ENCODE measurements around the gene KRTAP23-1.

Gene KRTAP23-1, protein sequence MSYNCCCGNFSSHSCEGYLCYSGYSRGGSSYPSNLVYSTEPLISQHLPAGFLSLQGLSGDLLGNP

DNA sequence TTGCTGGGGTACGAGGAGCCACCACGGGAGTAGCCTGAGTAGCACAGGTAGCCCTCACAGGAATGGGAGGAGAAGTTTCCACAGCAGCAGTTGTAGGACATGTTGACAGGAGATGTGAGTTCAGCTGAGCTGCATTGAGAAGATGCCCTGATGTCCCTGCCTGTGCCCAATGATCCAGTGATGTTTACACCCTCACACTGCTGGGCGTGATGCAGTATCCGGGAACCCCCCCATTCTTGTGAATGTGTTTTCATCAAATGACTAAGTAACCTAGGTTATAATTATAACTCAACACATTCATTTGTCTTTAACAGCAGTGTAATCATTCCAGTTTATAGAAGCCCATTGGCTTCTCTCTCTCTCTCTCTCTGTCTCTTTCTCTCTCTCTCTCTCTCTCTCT is at the start of gene KRTAP23-1:
Gene KRTAP23-1 (minus strand): TSS at position 101 of the 400 bp plus-strand sequence. CDS start 0 bp downstream, at position 101.
- DNase-seq (ENCODE audit: insufficient read length, low spot score) (no peak), FAIRE-seq (no peak)

DNA sequence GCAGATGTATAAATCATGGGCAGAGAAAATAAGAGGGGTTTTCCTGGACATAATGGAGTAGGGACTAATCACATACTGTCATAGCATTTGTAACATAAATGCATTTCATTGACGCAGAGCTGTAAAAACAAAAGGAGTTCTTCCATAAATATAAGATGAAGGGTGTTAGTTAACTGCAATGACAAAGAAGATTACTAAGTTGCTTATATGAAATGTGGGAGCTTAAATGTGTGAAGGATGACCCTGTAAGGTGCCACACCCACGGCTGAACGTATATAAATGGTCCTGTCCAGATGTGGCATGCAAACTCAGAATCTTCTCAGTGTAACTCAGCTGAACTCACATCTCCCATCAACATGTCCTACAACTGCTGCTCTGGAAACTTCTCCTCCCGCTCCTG is 47.3 kb upstream of the KRTAP23-1 start, which contains the start of gene KRTAP13-1:
Gene KRTAP13-1 (plus strand): TSS at position 301 of the 400 bp plus-strand sequence. CDS start 56 bp downstream, at position 357.
- DNase-seq (ENCODE audit: insufficient read length, low spot score), result no peak
- FAIRE-seq, result no peak

DNA sequence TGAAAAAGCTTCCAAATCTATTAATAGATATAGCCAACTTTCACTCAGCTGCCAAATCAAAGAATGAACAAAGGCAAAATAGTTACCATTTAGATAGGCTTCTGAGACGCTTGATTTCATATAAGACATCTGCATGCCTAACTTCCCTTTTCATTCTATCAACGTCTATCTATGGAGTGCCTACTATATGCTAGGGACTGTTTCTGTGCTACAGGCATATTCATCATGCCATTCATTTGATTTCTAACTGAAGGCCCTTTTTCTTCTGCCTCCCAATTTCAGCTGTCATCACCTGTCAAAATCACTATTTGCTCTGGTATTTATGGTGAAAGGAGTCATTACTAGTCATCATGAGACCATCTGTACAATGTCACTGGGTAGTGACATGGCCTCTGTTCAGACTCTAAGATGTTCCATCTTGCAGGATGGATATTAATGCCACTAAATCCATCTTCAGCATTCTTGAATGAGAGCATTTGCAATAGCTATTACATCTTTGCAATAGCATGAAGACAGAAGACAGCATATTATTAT is 43.2 kb upstream of the KRTAP23-1 start:
- FAIRE-seq (no peak), DNase-seq (ENCODE audit: insufficient read length, low spot score) (no peak)

DNA sequence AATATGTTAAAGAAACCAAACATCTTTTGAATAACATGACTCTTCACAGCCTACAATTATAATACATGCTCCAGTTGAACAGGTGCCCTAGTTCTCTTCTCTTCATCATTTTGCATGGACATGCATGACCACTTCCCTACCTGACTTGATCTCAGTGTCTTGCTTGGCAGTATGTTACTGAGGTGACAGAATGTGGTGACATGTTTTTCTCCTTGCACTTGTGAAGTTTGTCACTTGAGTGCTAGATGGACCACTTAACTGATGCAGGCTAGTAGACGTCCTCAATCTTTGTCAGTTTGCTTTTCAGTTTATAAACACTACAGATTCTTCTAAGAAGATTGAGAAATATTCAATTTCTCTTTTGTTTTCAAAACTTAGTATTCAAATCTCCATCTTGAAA is 33.8 kb upstream of the KRTAP23-1 start:
- DNase-seq (ENCODE audit: insufficient read length, low spot score), result no peak
- no peak for FAIRE-seq

DNA sequence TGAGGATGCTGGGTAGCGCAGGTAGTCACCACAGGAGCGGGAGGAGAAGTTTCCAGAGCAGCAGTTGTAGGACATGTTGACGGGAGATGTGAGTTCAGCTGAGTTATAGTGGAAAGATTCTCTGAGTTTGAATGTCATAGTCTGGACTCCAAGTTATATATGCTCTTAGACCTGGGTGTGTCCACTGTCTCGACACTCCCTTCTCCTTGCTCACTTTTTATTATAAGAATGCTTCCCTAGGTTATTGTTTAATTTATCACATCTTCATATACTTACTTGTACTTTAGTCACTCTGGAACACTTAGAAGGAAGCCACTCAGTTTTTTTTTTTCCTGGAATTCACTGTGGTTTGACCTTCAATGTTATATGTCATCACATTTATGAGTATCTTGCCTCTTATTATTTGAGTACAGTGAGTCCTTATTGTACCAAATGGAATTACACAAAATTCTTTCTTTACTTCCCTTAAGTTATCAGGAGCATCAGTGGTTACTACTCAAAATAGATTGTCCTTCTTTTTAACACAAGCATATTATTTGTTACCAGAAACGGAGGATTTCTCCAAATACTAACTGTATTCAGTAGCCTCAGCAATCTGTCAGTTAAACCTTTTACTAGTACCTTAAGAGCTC is 23.8 kb upstream of the KRTAP23-1 start, which contains the start of gene KRTAP13-2:
Gene KRTAP13-2 (minus strand): TSS at position 133 of the 632 bp plus-strand sequence. CDS start 58 bp downstream, at position 75.
- DNase-seq (ENCODE audit: insufficient read length, low spot score), result no peak
- FAIRE-seq, result no peak

DNA sequence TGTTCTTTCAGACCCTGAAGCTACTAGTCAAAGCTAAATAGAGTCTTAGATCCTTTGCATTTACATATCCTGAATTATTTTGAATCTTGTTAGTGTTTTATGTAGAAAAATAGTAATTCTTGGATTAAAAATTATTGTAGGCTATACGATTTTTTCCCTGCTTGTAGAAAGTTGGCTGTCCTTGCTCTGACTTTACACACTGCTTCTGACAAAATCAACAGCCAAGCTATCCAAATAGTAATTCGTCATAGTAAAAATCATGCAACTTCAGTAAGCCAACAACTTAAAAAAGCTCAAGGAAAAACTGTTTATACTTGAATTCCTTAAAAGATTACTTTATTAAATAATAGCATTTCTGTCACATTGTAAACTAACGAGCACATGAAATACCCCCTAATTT is 7.5 kb upstream of the KRTAP23-1 start:
- FAIRE-seq (no peak), DNase-seq (ENCODE audit: insufficient read length, low spot score) (no peak)

DNA sequence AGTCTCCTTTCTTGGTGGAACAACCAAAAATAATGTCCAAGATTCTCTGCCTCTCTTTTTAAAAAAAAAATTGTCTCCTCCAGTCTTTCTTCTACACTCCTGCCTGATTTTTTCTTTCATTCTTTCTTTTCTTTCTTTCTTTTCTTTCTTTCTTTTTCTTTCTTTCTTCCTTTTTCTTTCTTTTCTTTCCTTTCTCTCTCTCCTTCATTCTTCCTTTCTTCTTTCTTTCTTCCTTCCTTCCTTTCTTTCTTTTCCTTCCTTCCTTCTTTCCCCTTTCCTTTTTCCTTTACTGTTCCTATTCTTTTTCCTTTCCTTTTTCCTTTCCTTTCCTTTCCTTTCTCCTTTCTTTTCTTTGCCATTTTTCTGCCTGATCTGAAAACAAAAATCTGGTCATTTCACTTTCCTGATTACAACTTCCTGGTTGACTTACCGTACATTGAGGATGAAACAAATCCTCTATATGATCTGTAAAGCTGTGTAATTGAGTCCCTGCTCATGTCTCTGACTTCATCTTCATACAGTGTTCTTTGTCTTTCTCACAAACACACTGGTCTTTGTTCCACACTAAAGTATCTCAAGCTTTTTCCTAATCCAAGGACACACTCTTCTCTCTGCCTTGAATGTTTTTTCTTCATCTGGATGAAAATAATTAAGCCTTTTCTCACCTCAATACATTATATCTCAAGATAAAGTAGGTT is 6.1 kb upstream of the KRTAP23-1 start:
- DNase-seq (ENCODE audit: insufficient read length, low spot score) (no peak), FAIRE-seq (no peak)

DNA sequence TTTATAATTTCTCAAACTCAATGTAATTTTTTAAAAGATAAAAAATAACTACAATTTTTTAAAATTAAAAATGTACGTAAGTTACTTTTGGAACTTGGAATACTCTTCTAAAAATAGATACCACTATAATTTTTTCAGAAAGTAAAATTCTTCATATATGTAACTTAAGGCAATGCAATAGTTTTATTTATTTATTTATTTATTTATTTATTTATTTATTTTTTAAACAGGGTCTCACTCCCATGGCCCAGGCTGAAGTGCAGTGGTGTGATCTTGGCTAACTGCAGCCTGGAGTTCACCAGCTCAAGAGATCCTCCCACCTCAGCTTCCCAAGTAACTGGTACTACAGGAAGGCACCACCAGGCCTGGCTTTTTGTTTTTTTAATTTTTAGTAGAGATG is 3.1 kb upstream of the KRTAP23-1 start:
- DNase-seq (ENCODE audit: insufficient read length, low spot score), result no peak
- no peak for FAIRE-seq

DNA sequence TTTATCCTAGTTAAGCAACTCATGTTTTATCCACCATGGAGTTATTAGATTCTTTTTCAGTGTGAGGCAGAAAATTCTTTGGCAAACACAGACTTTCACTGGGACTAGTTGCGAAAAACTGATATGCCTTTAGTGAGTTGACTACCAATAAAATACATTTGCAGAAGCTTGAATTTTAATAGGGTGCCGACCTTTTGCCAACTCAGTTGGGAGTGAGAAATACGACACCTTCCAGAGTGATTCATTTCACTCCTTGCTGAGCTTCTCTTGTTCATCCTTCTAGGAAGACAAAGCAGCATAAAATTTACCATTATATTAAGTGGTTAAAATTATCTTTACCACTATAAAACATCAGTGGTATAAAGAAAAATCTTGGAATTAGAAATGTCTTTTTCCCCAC is 1.2 kb upstream of the KRTAP23-1 start:
- no peak for DNase-seq (ENCODE audit: insufficient read length, low spot score)
- no peak for FAIRE-seq

DNA sequence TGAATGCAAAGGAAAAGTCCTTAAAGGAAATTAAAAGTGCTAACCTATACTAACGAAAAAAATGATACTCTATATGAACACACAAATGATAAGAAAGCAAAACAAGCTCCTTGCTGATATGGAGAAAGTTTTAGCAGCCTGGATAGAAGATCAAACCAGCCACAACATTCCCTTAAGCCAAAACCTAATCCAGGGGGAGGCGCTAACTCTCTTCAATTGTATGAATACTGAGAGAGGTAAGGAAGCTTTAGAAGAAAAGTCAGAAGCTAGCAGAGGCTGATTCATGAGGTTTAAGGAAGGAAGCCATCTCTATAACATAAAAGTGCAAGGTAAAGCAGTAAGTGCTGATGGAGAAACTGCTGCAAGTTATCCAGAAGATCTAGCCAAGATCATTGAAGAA is 3.4 kb downstream of the KRTAP23-1 start:
- no peak for FAIRE-seq
- no peak for DNase-seq (ENCODE audit: insufficient read length, low spot score)

DNA sequence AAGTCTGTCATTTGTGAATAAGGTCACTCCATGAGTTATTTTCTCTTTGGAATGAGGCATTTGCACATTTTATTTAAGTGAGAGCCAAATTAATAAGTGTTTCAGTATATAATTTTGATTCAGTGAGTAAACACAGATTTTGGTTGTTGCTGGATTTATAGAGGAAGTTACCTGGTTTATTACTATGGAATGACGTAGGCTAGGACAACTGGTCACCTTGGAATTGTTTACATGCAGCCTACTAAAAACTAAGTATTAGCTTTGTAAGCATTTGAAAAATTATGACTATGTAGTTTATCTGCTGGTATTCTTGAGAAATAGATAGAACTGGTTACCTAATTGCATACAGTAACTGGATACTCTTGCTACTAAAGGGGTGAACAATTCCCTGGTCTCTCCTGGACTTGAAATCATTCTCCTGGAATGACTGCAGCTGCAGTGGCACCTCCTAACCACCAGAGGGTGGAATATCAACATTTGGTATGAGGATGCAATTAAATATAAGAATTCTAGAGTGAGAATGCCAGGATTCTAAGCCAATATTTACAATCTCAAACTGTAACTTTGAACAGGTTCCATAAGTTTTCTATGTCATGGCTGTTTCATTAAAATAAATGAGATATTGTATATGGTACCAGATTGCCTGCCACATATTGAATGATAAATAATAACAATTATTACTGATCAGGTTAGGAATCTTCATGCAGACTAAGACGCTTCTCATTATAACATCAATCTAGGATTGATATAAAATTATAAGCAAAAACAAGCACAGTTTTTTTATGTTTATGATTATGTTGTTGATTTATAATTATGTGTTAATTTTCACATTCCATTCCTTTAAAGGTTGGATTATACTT is 7.5 kb downstream of the KRTAP23-1 start:
- DNase-seq (ENCODE audit: insufficient read length, low spot score), result no peak
- no peak for FAIRE-seq

DNA sequence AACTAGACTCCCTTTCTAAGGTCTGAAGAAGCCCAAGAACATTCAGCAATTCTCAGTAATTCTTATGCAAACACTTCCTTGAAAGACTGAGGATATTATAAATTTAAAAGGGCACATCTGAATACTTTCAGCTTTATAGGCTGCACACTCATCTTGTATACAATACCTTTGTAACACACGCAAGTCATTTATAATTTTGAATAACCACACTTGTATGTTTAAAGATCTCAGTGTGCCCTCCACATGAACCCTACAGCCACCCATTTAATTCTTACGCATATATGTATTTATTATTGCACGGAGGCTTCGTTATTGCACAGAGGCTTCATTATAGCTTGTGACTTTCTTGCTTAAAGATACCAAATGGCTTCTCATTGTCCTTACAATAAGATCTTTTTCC is 9.7 kb downstream of the KRTAP23-1 start:
- DNase-seq (ENCODE audit: insufficient read length, low spot score) (no peak), FAIRE-seq (no peak)

DNA sequence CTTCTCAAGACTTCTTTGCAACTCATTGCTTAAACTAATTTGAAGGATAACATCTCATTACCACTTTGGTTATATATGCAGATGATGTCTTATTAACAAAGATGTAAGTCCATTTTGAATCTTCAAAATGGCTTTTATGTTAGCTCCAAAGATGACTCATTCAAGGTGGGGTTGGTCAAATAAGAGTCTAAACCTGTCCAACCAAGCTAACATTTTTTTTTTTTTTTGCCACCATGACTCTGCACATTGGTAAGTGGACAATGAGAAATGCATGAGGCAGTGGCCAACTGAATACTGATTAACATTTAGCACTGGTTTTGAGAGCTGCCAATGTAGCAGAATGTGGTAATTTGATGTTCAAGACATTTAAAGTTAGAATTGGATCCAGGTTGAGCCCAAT is 10.6 kb downstream of the KRTAP23-1 start:
- DNase-seq (ENCODE audit: insufficient read length, low spot score) (no peak), FAIRE-seq (no peak)

DNA sequence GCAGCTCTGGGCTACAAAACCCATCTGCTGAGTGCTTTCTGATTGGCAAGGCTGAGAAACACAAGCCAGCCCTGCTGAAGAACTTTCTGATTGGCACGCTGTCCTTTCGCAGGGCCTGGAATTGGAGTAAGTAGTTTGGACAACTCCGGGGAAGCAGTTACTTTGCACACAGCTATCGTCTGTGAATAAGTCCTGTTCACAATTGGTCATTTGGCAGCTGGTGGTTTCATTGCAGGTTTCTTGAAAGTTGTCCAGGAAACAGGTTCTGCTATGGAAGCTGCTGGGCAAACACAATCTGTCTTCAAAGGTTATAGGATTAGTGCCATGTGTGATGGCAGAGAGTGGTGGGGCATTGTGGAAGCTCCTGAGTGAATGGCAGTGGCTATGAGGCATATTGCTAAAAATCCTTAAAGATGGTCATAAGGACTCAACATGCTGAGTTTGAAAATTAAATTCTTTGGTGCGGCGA is 11.1 kb downstream of the KRTAP23-1 start, which contains the start of gene KRTAP27-1:
Gene KRTAP27-1 (minus strand): TSS at position 419 of the 469 bp plus-strand sequence. CDS start 26 bp downstream, at position 393.
- no peak for FAIRE-seq
- DNase-seq (ENCODE audit: insufficient read length, low spot score), result no peak

DNA sequence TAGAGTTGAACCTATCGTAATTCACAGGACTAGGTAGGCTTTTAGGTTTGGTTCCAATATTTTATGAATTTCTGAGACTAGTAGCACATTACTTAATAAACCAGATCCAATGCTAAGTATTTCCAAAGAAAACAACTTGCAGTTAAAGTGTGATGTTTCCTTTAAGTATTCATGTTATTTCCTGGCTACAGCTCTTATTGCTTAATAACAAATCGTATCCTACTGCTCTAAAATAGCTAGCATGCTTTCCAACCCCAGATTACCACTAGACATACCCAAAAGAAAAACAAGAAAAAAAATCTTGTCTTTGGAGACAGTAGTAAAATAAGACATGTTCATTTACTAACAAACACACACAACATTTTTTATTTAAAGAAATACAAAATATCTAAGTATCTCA is 11.8 kb downstream of the KRTAP23-1 start:
- DNase-seq (ENCODE audit: insufficient read length, low spot score), result no peak

DNA sequence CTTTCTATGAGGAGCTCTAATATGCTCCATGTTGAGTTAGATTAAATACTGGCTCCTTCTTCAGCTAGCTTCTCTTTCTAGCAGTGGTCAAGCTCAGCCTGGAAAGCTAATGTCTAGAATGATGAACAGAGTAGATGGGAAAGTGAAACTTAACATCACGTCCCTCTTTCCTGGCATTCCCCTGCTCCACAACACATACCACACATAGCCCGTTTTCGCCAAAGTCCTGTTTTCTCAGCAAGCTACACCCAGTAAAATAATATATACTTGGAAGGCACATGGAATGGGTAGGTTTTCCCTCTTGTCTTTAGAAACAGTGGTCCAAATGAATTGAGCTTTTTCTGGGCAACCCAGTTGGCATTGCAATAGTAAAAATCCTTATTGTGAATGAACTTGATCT is 14.7 kb downstream of the KRTAP23-1 start:
- DNase-seq (ENCODE audit: insufficient read length, low spot score) (no peak), FAIRE-seq (no peak)

More for the DNA sequence above, 11.8 kb downstream of the KRTAP23-1 start:
- no peak for FAIRE-seq

DNA sequence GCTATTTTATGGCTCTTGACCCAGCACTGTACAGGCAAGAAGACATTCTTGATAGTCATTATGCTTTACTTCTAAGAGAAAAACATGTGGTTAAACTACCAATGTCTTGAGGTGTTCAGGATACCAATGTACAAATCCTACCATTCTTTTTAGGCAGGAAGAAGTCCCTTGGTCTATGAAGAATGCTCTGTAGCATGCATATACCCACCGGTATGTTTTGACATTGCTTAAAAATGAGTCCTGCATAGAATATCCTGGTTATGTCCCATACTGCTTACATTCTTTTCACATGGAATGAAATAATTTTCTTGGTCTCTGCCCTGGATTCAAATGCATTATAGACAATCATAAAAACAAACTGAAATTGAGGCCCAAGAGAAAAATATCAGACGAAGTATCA is 15.7 kb downstream of the KRTAP23-1 start:
- DNase-seq (ENCODE audit: insufficient read length, low spot score), result no peak
- FAIRE-seq, result no peak

DNA sequence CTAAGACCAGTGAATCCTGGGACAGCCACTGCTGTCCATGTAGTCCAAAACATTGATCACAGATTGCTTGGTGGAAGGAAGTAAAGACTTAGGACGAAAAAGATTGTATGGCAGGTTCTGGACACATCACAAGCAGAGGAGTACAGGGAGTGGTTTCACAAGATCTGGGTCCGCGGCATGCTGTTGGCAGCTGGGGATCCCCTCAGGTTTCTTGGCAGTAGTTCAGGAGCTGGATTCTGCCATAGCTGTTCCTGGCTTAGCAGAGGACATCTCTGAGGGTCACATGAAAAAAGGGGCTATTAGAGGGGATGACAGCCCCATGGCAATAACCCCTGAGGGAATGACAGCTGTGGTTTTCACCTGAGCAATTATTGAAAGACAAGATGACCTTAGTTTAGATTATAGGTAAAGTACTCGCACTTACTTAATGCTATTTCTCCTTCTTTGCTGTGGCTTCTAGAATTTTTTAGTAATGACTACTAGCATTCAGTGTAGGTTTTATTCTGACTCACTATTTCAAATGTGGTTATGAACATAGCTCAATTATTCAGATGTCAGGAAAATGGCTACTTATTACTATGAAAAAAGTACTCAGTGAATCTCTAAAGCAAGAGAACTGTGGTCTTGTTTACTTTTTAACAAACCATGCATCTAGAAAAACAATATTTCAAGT is 19.1 kb downstream of the KRTAP23-1 start:
- FAIRE-seq (no peak), DNase-seq (ENCODE audit: insufficient read length, low spot score) (no peak)

DNA sequence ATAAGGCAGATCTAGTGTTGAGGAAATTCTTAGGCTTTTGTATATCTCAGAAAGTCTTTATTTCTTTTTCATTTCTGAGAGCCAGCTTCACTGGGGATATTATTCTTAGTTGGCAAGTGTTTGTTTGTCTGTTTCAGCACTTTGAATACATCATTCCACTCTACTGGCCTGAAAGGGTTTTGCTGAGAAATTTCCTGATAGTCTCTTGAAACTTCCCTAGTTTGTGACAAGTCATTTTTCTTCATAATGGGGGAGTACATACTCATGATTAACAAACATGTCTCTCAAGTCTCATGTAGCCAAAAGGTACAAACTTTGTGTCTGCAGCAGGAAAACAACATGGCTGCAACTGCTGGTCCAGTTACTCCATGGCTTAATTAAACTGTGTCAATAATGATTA is 22.0 kb downstream of the KRTAP23-1 start:
- DNase-seq (ENCODE audit: insufficient read length, low spot score) (no peak), FAIRE-seq (no peak)

DNA sequence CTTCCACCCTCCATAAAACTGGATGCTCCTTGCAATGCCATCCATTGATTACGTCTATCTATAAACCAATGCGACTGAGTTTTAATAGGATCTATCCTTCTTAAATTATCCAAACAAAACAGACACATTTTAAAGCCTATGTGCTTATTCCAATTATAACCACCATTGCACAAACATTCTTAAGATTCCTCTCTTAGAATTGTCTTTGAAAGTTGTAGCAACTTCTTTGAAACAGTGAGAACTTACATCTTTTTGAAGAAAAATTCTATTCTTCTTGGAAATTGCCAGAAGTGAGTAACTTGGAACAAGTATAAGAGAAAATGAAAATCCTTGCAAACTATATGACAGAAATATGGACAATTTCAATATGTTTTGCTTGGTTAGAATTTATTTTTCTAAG is 28.2 kb downstream of the KRTAP23-1 start, which contains the start of gene KRTAP26-1:
Gene KRTAP26-1 (minus strand): TSS at position 101 of the 400 bp plus-strand sequence. CDS start 280 bp downstream, outside the sequence.
- no peak for FAIRE-seq
- DNase-seq (ENCODE audit: insufficient read length, low spot score), result no peak
